HEK293 (cell line): Measurements from ENCODE around the gene ZRANB1.
A peak's percentile ranks its signal among the peaks of the same experiment; 100 is the strongest.

Source experiments
- CTCF ChIA-PET: fragments of 350-600 bp; formaldehyde crosslinking; extraction: SDS; loops from one replicate; lab custom pipeline; 2021; ENCODE audit warnings: antibody characterized with exemption; lab: Yijun Ruan, JAX
- POLR2A ChIA-PET: fragments of 300-600 bp; formaldehyde crosslinking; extraction: SDS; loops from one replicate; lab custom pipeline; 2020; ENCODE audit warnings: antibody characterized with exemption, inconsistent platforms; lab: Yijun Ruan, JAX
- H3K27ac ChIP-seq: fragments of 200-500 bp; sonication (Bioruptor generic); 2 replicates; pipeline ENCODE4 v1.5.1; 2014; ENCODE audit warnings: low read depth, low read length, control low read depth, inconsistent platforms; ENCODE audit errors: extremely low read depth
- H3K36me3 ChIP-seq, 2 experiments: fragments of 200-500 bp in 1 of 2; sonication (Bioruptor generic) in 1 of 2; 1 replicate in 1 of 2; 2 replicates in 1 of 2; pipeline ENCODE4 v1.5.1; 2014 to 2017; ENCODE audit warnings: inconsistent platforms in 2 of 2, low read length in 2 of 2; ENCODE audit not compliant: control insufficient read depth in 2 of 2, insufficient read depth in 1 of 2
- H3K4me1 ChIP-seq: fragments of 200-500 bp; sonication (Bioruptor generic); 2 replicates; pipeline ENCODE4 v1.5.1; 2014; ENCODE audit warnings: mild to moderate bottlenecking, low read length, inconsistent platforms; ENCODE audit not compliant: control insufficient read depth, insufficient read depth
- H3K4me3 ChIP-seq: 2 replicates; pipeline ENCODE4 v1.5.1; 2011; ENCODE audit warnings: low read depth, mild to moderate bottlenecking, control low read depth, low read length, moderate library complexity
- H3K9me3 ChIP-seq: fragments of 200-500 bp; sonication (Bioruptor generic); 2 replicates; pipeline ENCODE4 v1.5.1; 2014; ENCODE audit warnings: low read depth, low read length, inconsistent platforms; ENCODE audit not compliant: control insufficient read depth, insufficient read depth
- EGR2 ChIP-seq: fragments of 450-650 bp; formaldehyde crosslinking; IDR thresholded peaks from 2 replicates; pipeline ENCODE4 v1.5.1; 2016; ENCODE audit warnings: low read depth, missing biosample characterization, missing genetic modification characterization
- HOXD13 ChIP-seq: sonication (generic); formaldehyde crosslinking; IDR thresholded peaks from 2 replicates; pipeline ENCODE4 v1.8.0; 2022; ENCODE audit warnings: missing genetic modification reagents, borderline replicate concordance
- KLF8 ChIP-seq: fragments of 450-650 bp; formaldehyde crosslinking; IDR thresholded peaks from 2 replicates; pipeline ENCODE4 v1.5.1; 2016; ENCODE audit warnings: missing biosample characterization, missing genetic modification characterization
- OVOL3 ChIP-seq: fragments of 450-650 bp; formaldehyde crosslinking; IDR thresholded peaks from 2 replicates; pipeline ENCODE4 v1.5.1; 2016; ENCODE audit warnings: missing biosample characterization, missing genetic modification characterization
- SCRT2 ChIP-seq: fragments of 450-650 bp; formaldehyde crosslinking; IDR thresholded peaks from 2 replicates; pipeline ENCODE4 v1.5.1; 2016; ENCODE audit warnings: missing biosample characterization, missing genetic modification characterization
- SP2 ChIP-seq: fragments of 450-650 bp; formaldehyde crosslinking; IDR thresholded peaks from 2 replicates; pipeline ENCODE4 v1.5.1; 2016; ENCODE audit warnings: missing biosample characterization, missing genetic modification characterization
- SP3 ChIP-seq: fragments of 450-650 bp; formaldehyde crosslinking; IDR thresholded peaks from 2 replicates; pipeline ENCODE4 v1.5.1; 2016; ENCODE audit warnings: missing biosample characterization, missing genetic modification characterization
- SP7 ChIP-seq: fragments of 450-650 bp; formaldehyde crosslinking; IDR thresholded peaks from 2 replicates; pipeline ENCODE4 v1.5.1; 2016; ENCODE audit warnings: missing biosample characterization, missing genetic modification characterization
- TSHZ1 ChIP-seq: fragments of 450-650 bp; formaldehyde crosslinking; IDR thresholded peaks from 2 replicates; pipeline ENCODE4 v1.5.1; 2016; ENCODE audit warnings: missing biosample characterization, missing genetic modification characterization, borderline replicate concordance
- ZBTB17 ChIP-seq: fragments of 450-650 bp; formaldehyde crosslinking; IDR thresholded peaks from 2 replicates; pipeline ENCODE4 v1.5.1; 2016; ENCODE audit warnings: missing biosample characterization, missing genetic modification characterization
- ZBTB8A ChIP-seq: fragments of 450-650 bp; formaldehyde crosslinking; IDR thresholded peaks from 2 replicates; pipeline ENCODE4 v1.5.1; 2016; ENCODE audit warnings: missing biosample characterization, missing genetic modification characterization
- ZNF114 ChIP-seq: fragments of 450-650 bp; formaldehyde crosslinking; IDR thresholded peaks from 2 replicates; pipeline ENCODE4 v1.5.0; 2017; ENCODE audit warnings: missing biosample characterization, missing genetic modification characterization
- ZNF133 ChIP-seq: fragments of 450-650 bp; formaldehyde crosslinking; IDR thresholded peaks from 2 replicates; pipeline ENCODE4 v1.5.1; 2016; ENCODE audit warnings: missing biosample characterization, missing genetic modification characterization
- ZNF140 ChIP-seq: fragments of 450-650 bp; formaldehyde crosslinking; IDR thresholded peaks from 2 replicates; pipeline ENCODE4 v1.5.1; 2016; ENCODE audit warnings: missing biosample characterization, missing genetic modification characterization
- ZNF2 ChIP-seq: fragments of 450-650 bp; formaldehyde crosslinking; IDR thresholded peaks from 2 replicates; pipeline ENCODE4 v1.5.1; 2016; ENCODE audit warnings: missing biosample characterization, missing genetic modification characterization
- ZNF366 ChIP-seq: fragments of 450-650 bp; formaldehyde crosslinking; conservative IDR thresholded peaks from 2 replicates; pipeline ENCODE4 v1.5.1; 2016; ENCODE audit warnings: missing biosample characterization, missing genetic modification characterization
- ZNF416 ChIP-seq: fragments of 450-650 bp; formaldehyde crosslinking; IDR thresholded peaks from 2 replicates; pipeline ENCODE4 v1.5.1; 2016; ENCODE audit warnings: missing biosample characterization, missing genetic modification characterization
- ZNF501 ChIP-seq: fragments of 450-650 bp; formaldehyde crosslinking; IDR thresholded peaks from 2 replicates; pipeline ENCODE4 v1.5.1; 2016; ENCODE audit warnings: missing biosample characterization, missing genetic modification characterization
- ZNF530 ChIP-seq: fragments of 450-650 bp; formaldehyde crosslinking; IDR thresholded peaks from 2 replicates; pipeline ENCODE4 v1.5.1; 2016; ENCODE audit warnings: low read depth, missing biosample characterization, missing genetic modification characterization
- ZNF549 ChIP-seq: fragments of 450-650 bp; IDR thresholded peaks from 2 replicates; pipeline ENCODE4 v1.5.1; 2018; ENCODE audit warnings: missing biosample characterization, missing genetic modification characterization, mild to moderate bottlenecking, inconsistent platforms, moderate library complexity
- ZNF585B ChIP-seq: fragments of 450-650 bp; formaldehyde crosslinking; IDR thresholded peaks from 2 replicates; pipeline ENCODE4 v1.5.1; 2016; ENCODE audit warnings: missing biosample characterization, missing genetic modification characterization
- ZNF626 ChIP-seq: fragments of 450-650 bp; sonication (Bioruptor Pico); formaldehyde crosslinking; IDR thresholded peaks from 2 replicates; pipeline ENCODE4 v1.5.1; 2018; ENCODE audit warnings: missing biosample characterization, missing genetic modification characterization, inconsistent platforms
- ZNF629 ChIP-seq: fragments of 450-650 bp; formaldehyde crosslinking; IDR thresholded peaks from 2 replicates; pipeline ENCODE4 v1.5.1; 2017; ENCODE audit warnings: missing biosample characterization, missing genetic modification characterization
- ZNF639 ChIP-seq: fragments of 450-650 bp; formaldehyde crosslinking; IDR thresholded peaks from 2 replicates; pipeline ENCODE4 v1.5.1; 2016; ENCODE audit warnings: missing biosample characterization, missing genetic modification characterization
- ZNF692 ChIP-seq: fragments of 450-650 bp; formaldehyde crosslinking; IDR thresholded peaks from 2 replicates; pipeline ENCODE4 v1.5.1; 2016; ENCODE audit warnings: missing biosample characterization, missing genetic modification characterization
- ZNF830 ChIP-seq: fragments of 450-650 bp; IDR thresholded peaks from 2 replicates; pipeline ENCODE4 v1.5.0; 2018; ENCODE audit warnings: missing biosample characterization, missing genetic modification characterization, low read depth, mild to moderate bottlenecking, moderate library complexity
- ZSCAN16 ChIP-seq: fragments of 450-650 bp; formaldehyde crosslinking; IDR thresholded peaks from 2 replicates; pipeline ENCODE4 v1.5.1; 2016; ENCODE audit warnings: missing biosample characterization, missing genetic modification characterization
- TF ChIP-seq, protein P1 (sequence below): fragments of 450-650 bp; formaldehyde crosslinking; IDR thresholded peaks from 2 replicates; pipeline ENCODE4 v1.5.1; 2016; ENCODE audit warnings: missing biosample characterization, missing genetic modification characterization

ZRANB1 gene

DNA sequence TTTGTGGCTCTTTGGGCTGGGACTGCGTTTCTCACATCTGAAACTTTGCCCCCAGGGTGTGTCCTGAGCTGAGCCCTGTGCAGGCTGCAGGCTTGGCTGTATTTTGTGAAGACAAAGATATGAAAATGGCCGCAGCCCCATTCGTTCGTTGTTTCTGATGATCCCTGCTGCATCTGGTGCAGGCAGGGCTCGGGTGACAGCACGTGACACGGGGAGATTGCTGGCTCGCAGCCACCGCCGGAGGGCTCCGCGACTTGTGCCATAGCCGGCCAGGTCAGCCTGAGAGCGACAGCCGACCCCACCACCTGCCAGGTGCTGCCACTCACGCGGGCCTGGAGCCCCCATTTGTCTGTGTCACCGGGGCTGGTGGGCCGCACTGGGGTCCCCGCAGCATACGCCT is 81.3 kb downstream of the ZRANB1 start (continued):
- TF ChIP-seq ZNF366 (tag by site-specific recombination): peak; percentile 45
- no peak for TF ChIP-seq EGR2
- TF ChIP-seq ZNF830 (tag by site-specific recombination): no peak
- no peak for TF ChIP-seq ZNF585B (tag by site-specific recombination)
- no peak for TF ChIP-seq ZNF133

DNA sequence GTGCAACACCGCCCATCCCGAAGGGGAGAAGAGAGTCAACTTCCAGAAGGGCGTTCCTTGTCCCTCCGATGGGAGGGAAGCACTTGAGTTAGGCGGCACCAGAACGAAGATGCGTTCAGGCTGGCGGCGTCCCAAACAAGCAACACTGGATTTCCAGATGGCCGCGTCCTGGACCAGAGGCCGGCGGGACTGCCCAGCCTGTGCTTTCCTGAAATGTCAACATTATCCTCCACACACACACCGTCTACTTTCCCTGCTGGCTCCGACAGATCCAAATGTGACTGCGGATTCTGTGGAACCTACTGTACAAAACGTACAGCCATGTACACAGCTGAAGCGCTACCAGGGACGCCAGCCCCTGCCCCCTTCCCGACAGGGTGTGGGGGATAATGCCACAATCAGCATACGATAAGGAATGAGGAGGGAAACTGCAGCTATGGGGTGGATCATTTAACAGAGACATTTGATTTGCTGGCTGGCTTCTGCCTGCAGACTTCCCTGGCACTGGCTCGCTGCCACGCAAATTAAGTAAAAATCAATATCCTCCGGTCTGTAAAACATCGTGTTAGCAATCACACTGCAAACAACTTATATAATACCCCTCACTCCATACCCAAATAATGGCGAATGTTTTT is 82.1 kb downstream of the ZRANB1 start:
- no peak overlapping the region for H3K4me3 ChIP-seq
- ChIA-PET POLR2A (no interaction called here), CTCF (interaction anchor here (1.1 kb wide), 1 partner anchor 32 kb away, joined by 3 read pairs; no protein-coding TSS in a partner anchor)
- H3K4me1 ChIP-seq: peaks cover 18% of the 10 kb centered on the region
- peak overlapping the region; percentile 83 for H3K27ac ChIP-seq
- H3K9me3 ChIP-seq: no peaks in the 10 kb centered on the region
- peaks cover 0 to 32% of the 10 kb centered on the region in 2 experiments; a peak in 1 of 3 replicates for H3K36me3 ChIP-seq
- TF ChIP-seq ZBTB17 (peak; percentile 46; the same call in 1 of the 2 replicates), ZNF501 (tag by site-specific recombination) (0 out of 2 replicates have a peak, but pooled peaks have one; percentile 44), ZNF549 (tag by site-specific recombination) (no peak), HOXD13 (CRISPR knock-in tag) (no peak), ZNF114 (no peak), SP3 (tag by site-specific recombination) (0 out of 2 replicates have a peak, but pooled peaks have one; percentile 30), SP7 (tag by site-specific recombination) (no peak), ZNF140 (tag by site-specific recombination) (no peak), ZNF530 (no peak), ZNF626 (no peak), TSHZ1 (tag by site-specific recombination) (0 out of 2 replicates have a peak, but pooled peaks have one; percentile 13), ZNF692 (tag by site-specific recombination) (peak; percentile 52; the same call in 1 of the 2 replicates), ZNF585B (tag by site-specific recombination) (no peak), OVOL3 (tag by site-specific recombination) (no peak), ZSCAN16 (no peak; the same call in 1 of the 2 replicates), KLF8 (tag by site-specific recombination) (0 out of 2 replicates have a peak, but pooled peaks have one; percentile 33), ZNF629 (tag by site-specific recombination) (0 out of 2 replicates have a peak, but pooled peaks have one; percentile 45), ZBTB8A (tag by site-specific recombination) (no peak; the same call in 1 of the 2 replicates), SCRT2 (tag by site-specific recombination) (no peak), ZNF416 (tag by site-specific recombination) (no peak), ZNF2 (0 out of 2 replicates have a peak, but pooled peaks have one; percentile 14), ZNF639 (tag by site-specific recombination) (peak; percentile 63; the same call in 1 of the 2 replicates), SP2 (tag by site-specific recombination) (peak; percentile 58)
- TF ChIP-seq, protein P1, sequence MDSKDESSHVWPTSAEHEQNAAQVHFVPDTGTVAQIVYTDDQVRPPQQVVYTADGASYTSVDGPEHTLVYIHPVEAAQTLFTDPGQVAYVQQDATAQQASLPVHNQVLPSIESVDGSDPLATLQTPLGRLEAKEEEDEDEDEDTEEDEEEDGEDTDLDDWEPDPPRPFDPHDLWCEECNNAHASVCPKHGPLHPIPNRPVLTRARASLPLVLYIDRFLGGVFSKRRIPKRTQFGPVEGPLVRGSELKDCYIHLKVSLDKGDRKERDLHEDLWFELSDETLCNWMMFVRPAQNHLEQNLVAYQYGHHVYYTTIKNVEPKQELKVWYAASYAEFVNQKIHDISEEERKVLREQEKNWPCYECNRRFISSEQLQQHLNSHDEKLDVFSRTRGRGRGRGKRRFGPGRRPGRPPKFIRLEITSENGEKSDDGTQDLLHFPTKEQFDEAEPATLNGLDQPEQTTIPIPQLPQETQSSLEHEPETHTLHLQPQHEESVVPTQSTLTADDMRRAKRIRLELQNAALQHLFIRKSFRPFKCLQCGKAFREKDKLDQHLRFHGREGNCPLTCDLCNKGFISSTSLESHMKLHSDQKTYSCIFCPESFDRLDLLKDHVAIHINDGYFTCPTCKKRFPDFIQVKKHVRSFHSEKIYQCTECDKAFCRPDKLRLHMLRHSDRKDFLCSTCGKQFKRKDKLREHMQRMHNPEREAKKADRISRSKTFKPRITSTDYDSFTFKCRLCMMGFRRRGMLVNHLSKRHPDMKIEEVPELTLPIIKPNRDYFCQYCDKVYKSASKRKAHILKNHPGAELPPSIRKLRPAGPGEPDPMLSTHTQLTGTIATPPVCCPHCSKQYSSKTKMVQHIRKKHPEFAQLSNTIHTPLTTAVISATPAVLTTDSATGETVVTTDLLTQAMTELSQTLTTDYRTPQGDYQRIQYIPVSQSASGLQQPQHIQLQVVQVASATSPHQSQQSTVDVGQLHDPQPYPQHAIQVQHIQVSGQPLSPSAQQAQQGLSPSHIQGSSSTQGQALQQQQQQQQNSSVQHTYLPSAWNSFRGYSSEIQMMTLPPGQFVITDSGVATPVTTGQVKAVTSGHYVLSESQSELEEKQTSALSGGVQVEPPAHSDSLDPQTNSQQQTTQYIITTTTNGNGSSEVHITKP (tag by site-specific recombination): peak; percentile 79
